Breast epithelium (tissue), 3 donors: ENCODE measurements around the gene ALDH1A3.

Experiments used
- CTCF ChIP-seq, 3 donors: fragments of 450-650 bp; IDR thresholded peaks; one replicate each; pipeline ENCODE4 v1.5.1; 2016 to 2017; ENCODE audit warnings: antibody characterized with exemption in 3 of 3, mild to moderate bottlenecking in 3 of 3, moderate library complexity in 3 of 3
- POLR2A ChIP-seq: fragments of 450-650 bp; IDR thresholded peaks from one replicate; pipeline ENCODE4 v1.6.1; 2016; ENCODE audit warnings: antibody characterized with exemption, mild to moderate bottlenecking, moderate library complexity

DNA sequence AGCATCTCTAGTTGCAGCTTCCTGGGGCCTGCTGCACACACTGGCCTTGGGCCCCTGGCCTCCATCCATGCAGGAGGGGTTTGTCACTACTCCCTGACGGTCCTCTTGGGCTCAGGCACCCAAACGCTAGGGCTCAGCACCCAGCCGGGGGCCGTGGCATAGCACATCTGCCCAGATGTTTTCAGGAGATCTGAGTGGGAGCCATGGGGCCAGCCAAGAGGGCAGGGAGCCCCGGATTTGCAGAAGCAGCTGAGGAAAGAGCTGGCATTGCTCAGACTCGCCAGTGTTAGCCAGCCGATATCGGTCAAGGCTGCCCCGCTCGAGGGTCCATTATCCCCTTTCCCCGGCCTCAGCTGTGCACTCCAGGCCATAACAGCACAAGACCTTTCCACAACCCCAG, 1.5 kb upstream of the ALDH1A3 start:
- TF ChIP-seq CTCF (IDR thresholded peaks at IDR 0.05): no peak
- TF ChIP-seq POLR2A: no peak
